WTC11 (cell line): ENCODE data around the gene FAM163A. TPM values are rescaled to one million over a fixed set of nuclear protein-coding genes. Genes with fewer than 3 reads are reported as not detected.

Experiments used
- ATAC-seq: fragments of 200-7000 bp; cut with Tn5 transposase; 2 replicates; pipeline ENCODE4 v1.10.0; 2021; ENCODE audit warnings: mild to moderate bottlenecking, moderate library complexity
- CTCF ChIA-PET: fragments of 300-600 bp; sonication (Branson Sonifier 250); formaldehyde crosslinking; loops from one replicate; lab custom pipeline; 2021; ENCODE audit warnings: antibody characterized with exemption; lab: Charles Lee
- POLR2A ChIA-PET: fragments of 350-600 bp; sonication (Branson Sonifier 250); formaldehyde crosslinking; loops from one replicate; lab custom pipeline; 2021; ENCODE audit warnings: antibody characterized with exemption; lab: Charles Lee
- DNase-seq: peaks from one replicate; pipeline ENCODE4 v3.0.0; 2021; ENCODE audit warnings: low spot score
- H3K27ac Mint-ChIP-seq: 2 replicates; pipeline ENCODE4 v1.8.0; 2021; ENCODE audit warnings: mixed read lengths
- H3K27me3 Mint-ChIP-seq: 2 replicates; pipeline ENCODE4 v1.8.0; 2021; ENCODE audit warnings: low read depth, mild to moderate bottlenecking, moderate library complexity, mixed read lengths
- H3K36me3 Mint-ChIP-seq: 2 replicates; pipeline ENCODE4 v1.8.0; 2021; ENCODE audit warnings: mixed read lengths
- H3K4me1 Mint-ChIP-seq: 2 replicates; pipeline ENCODE4 v1.8.0; 2022; ENCODE audit warnings: mixed read lengths
- H3K4me3 Mint-ChIP-seq: 2 replicates; pipeline ENCODE4 v1.8.0; 2021; ENCODE audit warnings: mild to moderate bottlenecking, moderate library complexity, mixed read lengths
- H3K9me3 Mint-ChIP-seq: 2 replicates; pipeline ENCODE4 v1.8.0; 2021; ENCODE audit warnings: mixed read lengths
- FOXJ3 ChIP-seq: sonication (generic); formaldehyde crosslinking; IDR thresholded peaks from 2 replicates; pipeline ENCODE4 v1.9.0; 2021; ENCODE audit warnings: missing genetic modification reagents, mild to moderate bottlenecking, borderline replicate concordance
- GTF2I ChIP-seq: fragments of 250-450 bp; sonication (Bioruptor Pico); conservative IDR thresholded peaks from 2 replicates; pipeline ENCODE4 v1.4.0; 2021; ENCODE audit warnings: mild to moderate bottlenecking
- IRF2 ChIP-seq: sonication (generic); formaldehyde crosslinking; IDR thresholded peaks from 2 replicates; pipeline ENCODE4 v1.8.0; 2022; ENCODE audit warnings: low read depth, missing genetic modification reagents, borderline replicate concordance
- KAT7 ChIP-seq: sonication (generic); formaldehyde crosslinking; IDR thresholded peaks from 2 replicates; pipeline ENCODE4 v1.8.1; 2023; ENCODE audit warnings: missing genetic modification reagents, mild to moderate bottlenecking, borderline replicate concordance
- NFYB ChIP-seq: sonication (generic); formaldehyde crosslinking; conservative IDR thresholded peaks from 2 replicates; pipeline ENCODE4 v1.8.0; 2022; ENCODE audit warnings: low read depth, missing genetic modification reagents
- SOX15 ChIP-seq: fragments of 250-450 bp; sonication (Bioruptor Pico); IDR thresholded peaks from 2 replicates; pipeline ENCODE4 v1.9.0; 2021; ENCODE audit warnings: mild to moderate bottlenecking
- TCF7 ChIP-seq: sonication (generic); formaldehyde crosslinking; IDR thresholded peaks from 2 replicates; pipeline ENCODE4 v1.8.0; 2022; ENCODE audit warnings: mild to moderate bottlenecking, low read depth, missing genetic modification reagents, moderate library complexity
- ZNF263 ChIP-seq: sonication (generic); formaldehyde crosslinking; IDR thresholded peaks from 2 replicates; pipeline ENCODE4 v1.8.1; 2022; ENCODE audit warnings: low read depth, mild to moderate bottlenecking, moderate library complexity, missing genetic modification reagents
- ZNF396 ChIP-seq: fragments of 250-450 bp; sonication (Bioruptor Pico); IDR thresholded peaks from 2 replicates; pipeline ENCODE4 v1.8.0; 2021; ENCODE audit warnings: mild to moderate bottlenecking, moderate library complexity, borderline replicate concordance
- ZNF416 ChIP-seq: fragments of 250-450 bp; sonication (Bioruptor Pico); IDR thresholded peaks from 2 replicates; pipeline ENCODE4 v1.9.0; 2021; ENCODE audit warnings: mild to moderate bottlenecking, inconsistent platforms
- total RNA-seq: library from RNA; stranded (reverse); gene quantifications from 3 replicates; pipeline ENCODE4 v1.2.3, GENCODE V29; 2021
- TF ChIP-seq, protein P1 (sequence below): fragments of 200-600 bp; IDR thresholded peaks from 2 replicates; pipeline ENCODE4 v1.8.0; 2022; ENCODE audit warnings: antibody characterized with exemption
- TF ChIP-seq, protein P2 (sequence below): fragments of 250-450 bp; sonication (Bioruptor Pico); conservative IDR thresholded peaks from 2 replicates; pipeline ENCODE4 v1.9.0; 2021; ENCODE audit warnings: mild to moderate bottlenecking
- TF ChIP-seq, protein P3 (sequence below): sonication (generic); formaldehyde crosslinking; IDR thresholded peaks from 2 replicates; pipeline ENCODE4 v1.8.1; 2022; ENCODE audit warnings: missing genetic modification reagents, borderline replicate concordance
- TF ChIP-seq, protein P4 (sequence below): sonication (generic); formaldehyde crosslinking; IDR thresholded peaks from 2 replicates; pipeline ENCODE4 v1.8.1; 2022; ENCODE audit warnings: low read depth, missing genetic modification reagents, borderline replicate concordance
- TF ChIP-seq, protein P5 (sequence below): sonication (generic); formaldehyde crosslinking; IDR thresholded peaks from 2 replicates; pipeline ENCODE4 v1.8.0; 2023; ENCODE audit warnings: missing genetic modification reagents
- TF ChIP-seq, protein P6 (sequence below): fragments of 250-450 bp; sonication (Bioruptor Pico); IDR thresholded peaks from 2 replicates; pipeline ENCODE4 v1.8.0; 2021; ENCODE audit warnings: mild to moderate bottlenecking
- TF ChIP-seq, protein P7 (sequence below): sonication (generic); formaldehyde crosslinking; IDR thresholded peaks from 2 replicates; pipeline ENCODE4 v1.8.0; 2023; ENCODE audit warnings: missing genetic modification reagents, mild to moderate bottlenecking, borderline replicate concordance

FAM163A gene
- total RNA-seq, 1 experiment from 2014 or later, result 0.07 TPM

DNA sequence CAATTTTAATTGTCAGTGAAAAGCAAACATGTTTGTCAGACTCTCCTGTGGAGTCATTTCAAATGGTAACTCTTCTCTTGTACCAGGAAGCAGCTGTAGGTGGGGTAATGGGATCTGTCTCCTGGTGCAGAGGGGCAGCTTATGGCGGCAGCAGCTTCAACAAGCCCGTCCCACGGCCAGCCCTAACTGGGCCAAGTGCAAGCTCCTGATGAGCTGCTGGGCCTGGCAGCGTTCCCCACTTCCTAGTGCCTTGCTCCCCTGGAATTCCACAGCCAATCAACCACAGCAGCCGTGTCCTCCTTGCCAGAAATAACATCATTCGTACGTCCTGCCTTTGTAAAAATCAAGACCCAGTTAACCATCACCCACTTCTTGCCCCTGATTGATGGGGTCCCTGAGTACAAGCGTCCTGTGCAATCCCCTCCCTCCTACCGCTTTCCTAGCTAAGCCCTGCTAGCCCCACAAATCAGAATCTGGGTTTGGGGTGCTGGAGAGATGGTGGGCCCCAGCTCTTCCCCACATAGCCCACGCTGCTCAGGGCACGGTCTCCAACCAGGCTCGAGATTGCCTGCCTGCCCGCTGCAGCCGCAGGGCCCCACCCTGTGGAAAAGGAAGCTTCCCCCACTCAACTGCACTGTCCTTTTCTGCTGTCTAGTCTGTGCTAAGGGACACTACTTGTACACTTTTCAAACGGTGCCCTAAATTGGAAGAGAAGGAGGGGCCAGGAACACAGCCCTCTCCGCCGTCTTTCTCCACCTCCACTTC is 73.3 kb downstream of the FAM163A start:
- ChIA-PET CTCF (interaction anchor here (0.6 to 14.7 kb wide), 7 partner anchors 14 to 364 kb away, joined by 3 to 914 read pairs (median 9); no protein-coding TSS in a partner anchor), POLR2A (interaction anchor here (0.5 to 0.6 kb wide), 2 partner anchors 411 to 1025 kb away, joined by 4 to 5 read pairs; no protein-coding TSS in a partner anchor)
- ATAC-seq, result no peak
- Mint-ChIP-seq H3K27me3 (peaks cover 30% of the 10 kb centered on the region), H3K4me3 (peak overlapping the region; percentile 82), H3K27ac (no peak overlapping the region), H3K9me3 (no peaks in the 10 kb centered on the region), H3K36me3 (no peaks in the 10 kb centered on the region), H3K4me1 (peaks cover 20% of the 10 kb centered on the region)
- TF ChIP-seq, protein P1, sequence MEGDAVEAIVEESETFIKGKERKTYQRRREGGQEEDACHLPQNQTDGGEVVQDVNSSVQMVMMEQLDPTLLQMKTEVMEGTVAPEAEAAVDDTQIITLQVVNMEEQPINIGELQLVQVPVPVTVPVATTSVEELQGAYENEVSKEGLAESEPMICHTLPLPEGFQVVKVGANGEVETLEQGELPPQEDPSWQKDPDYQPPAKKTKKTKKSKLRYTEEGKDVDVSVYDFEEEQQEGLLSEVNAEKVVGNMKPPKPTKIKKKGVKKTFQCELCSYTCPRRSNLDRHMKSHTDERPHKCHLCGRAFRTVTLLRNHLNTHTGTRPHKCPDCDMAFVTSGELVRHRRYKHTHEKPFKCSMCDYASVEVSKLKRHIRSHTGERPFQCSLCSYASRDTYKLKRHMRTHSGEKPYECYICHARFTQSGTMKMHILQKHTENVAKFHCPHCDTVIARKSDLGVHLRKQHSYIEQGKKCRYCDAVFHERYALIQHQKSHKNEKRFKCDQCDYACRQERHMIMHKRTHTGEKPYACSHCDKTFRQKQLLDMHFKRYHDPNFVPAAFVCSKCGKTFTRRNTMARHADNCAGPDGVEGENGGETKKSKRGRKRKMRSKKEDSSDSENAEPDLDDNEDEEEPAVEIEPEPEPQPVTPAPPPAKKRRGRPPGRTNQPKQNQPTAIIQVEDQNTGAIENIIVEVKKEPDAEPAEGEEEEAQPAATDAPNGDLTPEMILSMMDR, result no peak
- TF ChIP-seq KAT7 (CRISPR knock-in tag), result no peak
- no peak for TF ChIP-seq GTF2I (CRISPR knock-in tag)
- TF ChIP-seq, protein P2, sequence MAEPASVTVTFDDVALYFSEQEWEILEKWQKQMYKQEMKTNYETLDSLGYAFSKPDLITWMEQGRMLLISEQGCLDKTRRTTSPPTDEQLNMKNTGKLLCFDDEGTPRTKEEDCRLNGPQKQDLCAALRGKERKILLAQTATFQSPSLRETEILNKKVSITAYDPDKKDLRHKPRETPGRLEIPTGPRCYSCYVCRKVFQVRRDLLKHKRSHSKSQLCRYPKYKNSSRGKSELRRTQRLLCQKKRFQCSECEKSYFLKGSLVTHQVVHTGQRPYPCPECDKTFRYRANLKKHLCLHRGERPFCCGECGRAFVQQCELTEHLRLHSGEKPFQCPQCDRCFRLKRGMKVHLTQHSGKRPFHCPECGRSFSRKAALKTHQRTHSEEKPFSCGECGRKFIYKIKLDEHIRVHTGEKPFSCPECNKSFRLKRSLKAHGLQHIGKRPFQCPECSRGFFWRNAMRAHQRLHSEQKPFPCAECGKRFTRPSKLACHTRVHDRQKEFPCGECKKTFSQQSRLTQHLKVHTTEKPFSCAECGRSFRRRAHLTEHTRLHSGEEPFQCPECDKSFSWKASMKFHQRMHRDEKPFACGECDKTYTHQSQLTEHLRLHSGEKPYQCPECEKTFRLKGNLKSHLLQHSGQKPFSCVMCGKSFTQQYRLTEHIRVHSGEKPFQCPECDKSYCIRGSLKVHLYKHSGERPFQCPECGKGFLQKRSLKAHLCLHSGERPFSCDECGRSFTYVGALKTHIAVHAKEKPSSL (CRISPR knock-in tag), result no peak
- DNase-seq, result no peak

DNA sequence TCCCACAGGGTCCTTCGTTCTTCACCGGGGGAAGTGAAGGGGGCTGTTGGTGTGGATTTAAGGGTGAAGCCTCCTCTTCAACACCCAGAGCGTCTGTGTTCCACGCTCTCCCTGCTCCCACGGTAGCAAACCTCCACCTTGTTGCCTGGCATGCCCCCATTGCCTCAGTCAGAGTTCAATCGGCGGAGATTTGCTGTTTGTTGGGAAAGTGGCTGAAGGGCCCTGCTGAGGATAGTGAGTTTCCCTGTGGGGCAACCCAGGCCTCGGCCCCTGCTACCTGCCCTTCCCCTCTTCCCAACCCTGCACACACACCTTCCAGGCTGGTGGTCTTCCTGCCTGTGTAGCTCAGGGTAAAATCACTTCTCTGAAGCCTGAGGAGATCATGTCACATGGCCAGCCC is 74.0 kb downstream of the FAM163A start:
- CTCF ChIA-PET, result interaction anchor here (1.8 to 14.7 kb wide), 4 partner anchors 30 to 364 kb away, joined by 8 to 914 read pairs (median 34); no protein-coding TSS in a partner anchor
- Mint-ChIP-seq H3K27me3 (peaks cover 30% of the 10 kb centered on the region), H3K4me1 (peaks cover 20% of the 10 kb centered on the region), H3K4me3 (no peak overlapping the region), H3K36me3 (no peaks in the 10 kb centered on the region), H3K9me3 (no peaks in the 10 kb centered on the region), H3K27ac (no peak overlapping the region)
- DNase-seq (no peak), ATAC-seq (no peak)
- POLR2A ChIA-PET, result no interaction called here
- TF ChIP-seq FOXJ3 (CRISPR knock-in tag) (no peak), ZNF416 (CRISPR knock-in tag) (no peak), ZNF396 (CRISPR knock-in tag) (no peak), ZNF263 (no peak), IRF2 (CRISPR knock-in tag) (no peak), NFYB (CRISPR knock-in tag) (no peak), SOX15 (CRISPR knock-in tag) (no peak), TCF7 (CRISPR knock-in tag) (no peak)
- TF ChIP-seq, protein P3, sequence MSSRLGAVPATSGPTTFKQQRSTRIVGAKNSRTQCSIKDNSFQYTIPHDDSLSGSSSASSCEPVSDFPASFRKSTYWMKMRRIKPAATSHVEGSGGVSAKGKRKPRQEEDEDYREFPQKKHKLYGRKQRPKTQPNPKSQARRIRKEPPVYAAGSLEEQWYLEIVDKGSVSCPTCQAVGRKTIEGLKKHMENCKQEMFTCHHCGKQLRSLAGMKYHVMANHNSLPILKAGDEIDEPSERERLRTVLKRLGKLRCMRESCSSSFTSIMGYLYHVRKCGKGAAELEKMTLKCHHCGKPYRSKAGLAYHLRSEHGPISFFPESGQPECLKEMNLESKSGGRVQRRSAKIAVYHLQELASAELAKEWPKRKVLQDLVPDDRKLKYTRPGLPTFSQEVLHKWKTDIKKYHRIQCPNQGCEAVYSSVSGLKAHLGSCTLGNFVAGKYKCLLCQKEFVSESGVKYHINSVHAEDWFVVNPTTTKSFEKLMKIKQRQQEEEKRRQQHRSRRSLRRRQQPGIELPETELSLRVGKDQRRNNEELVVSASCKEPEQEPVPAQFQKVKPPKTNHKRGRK (CRISPR knock-in tag), result no peak
- TF ChIP-seq, protein P4, sequence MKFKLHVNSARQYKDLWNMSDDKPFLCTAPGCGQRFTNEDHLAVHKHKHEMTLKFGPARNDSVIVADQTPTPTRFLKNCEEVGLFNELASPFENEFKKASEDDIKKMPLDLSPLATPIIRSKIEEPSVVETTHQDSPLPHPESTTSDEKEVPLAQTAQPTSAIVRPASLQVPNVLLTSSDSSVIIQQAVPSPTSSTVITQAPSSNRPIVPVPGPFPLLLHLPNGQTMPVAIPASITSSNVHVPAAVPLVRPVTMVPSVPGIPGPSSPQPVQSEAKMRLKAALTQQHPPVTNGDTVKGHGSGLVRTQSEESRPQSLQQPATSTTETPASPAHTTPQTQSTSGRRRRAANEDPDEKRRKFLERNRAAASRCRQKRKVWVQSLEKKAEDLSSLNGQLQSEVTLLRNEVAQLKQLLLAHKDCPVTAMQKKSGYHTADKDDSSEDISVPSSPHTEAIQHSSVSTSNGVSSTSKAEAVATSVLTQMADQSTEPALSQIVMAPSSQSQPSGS (CRISPR knock-in tag), result no peak
- TF ChIP-seq, protein P5, sequence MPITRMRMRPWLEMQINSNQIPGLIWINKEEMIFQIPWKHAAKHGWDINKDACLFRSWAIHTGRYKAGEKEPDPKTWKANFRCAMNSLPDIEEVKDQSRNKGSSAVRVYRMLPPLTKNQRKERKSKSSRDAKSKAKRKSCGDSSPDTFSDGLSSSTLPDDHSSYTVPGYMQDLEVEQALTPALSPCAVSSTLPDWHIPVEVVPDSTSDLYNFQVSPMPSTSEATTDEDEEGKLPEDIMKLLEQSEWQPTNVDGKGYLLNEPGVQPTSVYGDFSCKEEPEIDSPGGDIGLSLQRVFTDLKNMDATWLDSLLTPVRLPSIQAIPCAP (CRISPR knock-in tag), result no peak
- TF ChIP-seq, protein P6, sequence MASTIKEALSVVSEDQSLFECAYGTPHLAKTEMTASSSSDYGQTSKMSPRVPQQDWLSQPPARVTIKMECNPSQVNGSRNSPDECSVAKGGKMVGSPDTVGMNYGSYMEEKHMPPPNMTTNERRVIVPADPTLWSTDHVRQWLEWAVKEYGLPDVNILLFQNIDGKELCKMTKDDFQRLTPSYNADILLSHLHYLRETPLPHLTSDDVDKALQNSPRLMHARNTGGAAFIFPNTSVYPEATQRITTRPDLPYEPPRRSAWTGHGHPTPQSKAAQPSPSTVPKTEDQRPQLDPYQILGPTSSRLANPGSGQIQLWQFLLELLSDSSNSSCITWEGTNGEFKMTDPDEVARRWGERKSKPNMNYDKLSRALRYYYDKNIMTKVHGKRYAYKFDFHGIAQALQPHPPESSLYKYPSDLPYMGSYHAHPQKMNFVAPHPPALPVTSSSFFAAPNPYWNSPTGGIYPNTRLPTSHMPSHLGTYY, result no peak
- TF ChIP-seq, protein P7, sequence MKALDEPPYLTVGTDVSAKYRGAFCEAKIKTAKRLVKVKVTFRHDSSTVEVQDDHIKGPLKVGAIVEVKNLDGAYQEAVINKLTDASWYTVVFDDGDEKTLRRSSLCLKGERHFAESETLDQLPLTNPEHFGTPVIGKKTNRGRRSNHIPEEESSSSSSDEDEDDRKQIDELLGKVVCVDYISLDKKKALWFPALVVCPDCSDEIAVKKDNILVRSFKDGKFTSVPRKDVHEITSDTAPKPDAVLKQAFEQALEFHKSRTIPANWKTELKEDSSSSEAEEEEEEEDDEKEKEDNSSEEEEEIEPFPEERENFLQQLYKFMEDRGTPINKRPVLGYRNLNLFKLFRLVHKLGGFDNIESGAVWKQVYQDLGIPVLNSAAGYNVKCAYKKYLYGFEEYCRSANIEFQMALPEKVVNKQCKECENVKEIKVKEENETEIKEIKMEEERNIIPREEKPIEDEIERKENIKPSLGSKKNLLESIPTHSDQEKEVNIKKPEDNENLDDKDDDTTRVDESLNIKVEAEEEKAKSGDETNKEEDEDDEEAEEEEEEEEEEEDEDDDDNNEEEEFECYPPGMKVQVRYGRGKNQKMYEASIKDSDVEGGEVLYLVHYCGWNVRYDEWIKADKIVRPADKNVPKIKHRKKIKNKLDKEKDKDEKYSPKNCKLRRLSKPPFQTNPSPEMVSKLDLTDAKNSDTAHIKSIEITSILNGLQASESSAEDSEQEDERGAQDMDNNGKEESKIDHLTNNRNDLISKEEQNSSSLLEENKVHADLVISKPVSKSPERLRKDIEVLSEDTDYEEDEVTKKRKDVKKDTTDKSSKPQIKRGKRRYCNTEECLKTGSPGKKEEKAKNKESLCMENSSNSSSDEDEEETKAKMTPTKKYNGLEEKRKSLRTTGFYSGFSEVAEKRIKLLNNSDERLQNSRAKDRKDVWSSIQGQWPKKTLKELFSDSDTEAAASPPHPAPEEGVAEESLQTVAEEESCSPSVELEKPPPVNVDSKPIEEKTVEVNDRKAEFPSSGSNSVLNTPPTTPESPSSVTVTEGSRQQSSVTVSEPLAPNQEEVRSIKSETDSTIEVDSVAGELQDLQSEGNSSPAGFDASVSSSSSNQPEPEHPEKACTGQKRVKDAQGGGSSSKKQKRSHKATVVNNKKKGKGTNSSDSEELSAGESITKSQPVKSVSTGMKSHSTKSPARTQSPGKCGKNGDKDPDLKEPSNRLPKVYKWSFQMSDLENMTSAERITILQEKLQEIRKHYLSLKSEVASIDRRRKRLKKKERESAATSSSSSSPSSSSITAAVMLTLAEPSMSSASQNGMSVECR (CRISPR knock-in tag), result no peak
